ENCODE data around the gene MYD88. TPM values are rescaled to one million over a fixed set of nuclear protein-coding genes. Genes with fewer than 3 reads are reported as not detected.
A peak's percentile ranks its signal among the peaks of the same experiment; 100 is the strongest.
"Not testable (repeated sequence)": the region's sequence is repeated elsewhere in the genome, so short reads cannot be mapped to it uniquely, and the experiment has no call there.

MYD88 gene
- total RNA-seq, 1 donor from 2014 or later: 3.7 TPM

DNA sequence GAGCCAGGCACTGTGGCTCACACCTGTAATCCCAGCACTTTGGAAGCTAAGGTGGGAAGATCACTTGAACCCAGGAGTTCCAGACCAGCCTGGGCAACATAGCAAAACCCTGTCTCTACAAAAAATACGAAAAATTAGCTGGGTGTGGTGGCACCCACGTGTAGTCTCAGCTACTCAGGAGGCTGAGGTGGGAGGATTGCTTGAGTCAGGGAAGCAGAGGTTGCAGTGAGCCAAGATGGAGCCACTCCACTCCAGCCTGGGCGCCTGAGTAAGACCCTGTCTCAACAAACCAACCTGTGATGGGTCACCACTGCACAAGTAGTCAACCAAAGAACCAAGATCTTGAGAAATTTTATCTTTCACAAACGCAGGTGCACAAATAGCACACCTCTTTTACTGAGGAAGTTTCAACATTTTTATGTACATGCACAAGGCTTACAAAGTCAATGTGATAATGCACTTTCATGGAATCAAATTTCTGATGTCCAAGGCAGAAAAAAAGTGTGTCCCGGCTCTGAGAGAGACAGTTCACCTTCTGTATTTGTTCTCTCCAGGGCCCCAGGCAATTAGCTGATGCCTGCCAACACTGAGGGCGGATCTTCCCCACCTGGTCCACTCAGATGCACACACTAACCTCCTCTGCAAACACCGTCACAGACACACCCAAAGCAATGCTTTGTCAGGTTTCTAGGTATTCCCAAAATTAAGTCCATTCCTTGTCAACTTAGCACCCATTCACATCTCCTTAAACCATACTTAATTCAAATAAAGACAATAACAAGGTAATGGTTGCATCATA, 13.9 kb upstream of the MYD88 start:
- DNase-seq (ENCODE audit: low spot score in 2 of 2): no peak
- FAIRE-seq: no peak

DNA sequence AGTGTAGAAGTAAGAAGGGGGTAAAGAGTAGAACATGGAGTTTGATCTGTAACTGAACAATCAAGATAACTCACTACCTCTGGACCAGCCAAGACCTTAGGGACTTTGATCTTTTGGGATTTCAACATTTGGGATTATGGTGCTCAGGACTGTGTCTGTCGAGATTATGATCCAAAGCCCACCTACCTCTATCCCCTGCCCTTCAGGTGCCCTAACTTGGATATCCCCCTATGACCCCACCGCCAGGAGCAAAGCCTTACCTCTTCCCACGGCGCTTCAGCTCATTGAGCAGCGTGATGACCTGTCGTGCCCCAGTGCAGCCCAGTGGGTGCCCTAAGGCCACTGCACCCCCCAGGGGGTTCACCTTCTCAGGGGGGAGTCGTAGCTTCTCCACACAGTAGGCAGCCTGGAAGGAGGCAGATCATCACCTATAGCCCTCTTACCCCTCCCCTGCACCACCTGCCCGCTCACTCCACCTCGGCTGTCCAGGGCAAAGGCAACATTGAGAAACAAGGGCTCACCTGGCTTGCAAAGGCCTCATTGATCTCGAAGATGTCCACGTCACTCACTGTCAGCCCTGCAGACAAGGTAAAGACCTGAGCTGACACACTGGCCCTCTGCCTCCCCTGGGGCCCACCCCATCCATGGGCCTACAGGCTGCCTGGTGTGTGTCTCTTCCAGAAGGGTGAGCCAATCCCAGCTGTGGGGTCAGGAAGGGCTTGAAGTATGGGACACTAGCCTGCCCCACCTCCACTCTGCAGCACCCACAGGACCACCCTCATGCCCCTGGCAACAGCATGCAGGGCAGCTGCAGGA, 12.9 kb upstream of the MYD88 start:
- FAIRE-seq (no peak), DNase-seq (ENCODE audit: low spot score in 2 of 2) (no peak)

DNA sequence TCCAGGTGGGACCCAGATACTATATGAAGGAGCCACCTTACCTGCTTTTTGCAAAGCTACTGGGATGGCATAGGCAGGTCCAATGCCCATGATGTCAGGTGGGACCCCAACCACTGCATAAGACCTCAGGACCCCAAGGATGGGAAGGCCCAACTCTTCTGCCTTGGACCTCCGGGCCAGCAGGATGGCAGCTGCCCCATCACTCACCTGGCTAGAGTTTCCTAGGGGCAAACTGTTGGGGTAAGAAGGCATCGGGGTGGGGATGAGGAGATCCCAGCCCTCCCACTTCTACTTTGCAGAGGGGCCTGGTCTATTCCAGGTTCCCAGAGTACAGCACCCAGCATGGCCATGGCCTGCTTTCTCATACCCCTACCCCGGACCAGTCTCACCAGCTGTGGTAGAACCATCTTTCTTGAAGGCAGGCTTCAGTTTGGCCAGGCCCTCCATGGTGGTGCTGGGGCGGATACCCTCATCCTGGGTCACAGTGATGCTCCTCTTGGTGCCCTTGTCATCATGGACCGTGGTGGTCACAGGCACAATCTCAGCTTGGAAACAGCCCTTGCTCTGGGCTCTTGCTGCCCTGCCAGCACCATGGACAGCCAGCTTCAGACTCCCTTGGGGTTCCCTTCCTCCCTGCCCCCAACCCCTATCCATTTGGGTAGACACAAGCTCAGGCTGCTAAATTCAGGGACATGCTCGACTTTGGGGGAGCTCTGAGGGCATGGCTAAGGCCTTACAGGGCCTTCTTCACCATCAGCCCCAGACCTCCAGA, 12.2 kb upstream of the MYD88 start:
- no peak for DNase-seq (ENCODE audit: low spot score in 2 of 2)
- no peak for FAIRE-seq

DNA sequence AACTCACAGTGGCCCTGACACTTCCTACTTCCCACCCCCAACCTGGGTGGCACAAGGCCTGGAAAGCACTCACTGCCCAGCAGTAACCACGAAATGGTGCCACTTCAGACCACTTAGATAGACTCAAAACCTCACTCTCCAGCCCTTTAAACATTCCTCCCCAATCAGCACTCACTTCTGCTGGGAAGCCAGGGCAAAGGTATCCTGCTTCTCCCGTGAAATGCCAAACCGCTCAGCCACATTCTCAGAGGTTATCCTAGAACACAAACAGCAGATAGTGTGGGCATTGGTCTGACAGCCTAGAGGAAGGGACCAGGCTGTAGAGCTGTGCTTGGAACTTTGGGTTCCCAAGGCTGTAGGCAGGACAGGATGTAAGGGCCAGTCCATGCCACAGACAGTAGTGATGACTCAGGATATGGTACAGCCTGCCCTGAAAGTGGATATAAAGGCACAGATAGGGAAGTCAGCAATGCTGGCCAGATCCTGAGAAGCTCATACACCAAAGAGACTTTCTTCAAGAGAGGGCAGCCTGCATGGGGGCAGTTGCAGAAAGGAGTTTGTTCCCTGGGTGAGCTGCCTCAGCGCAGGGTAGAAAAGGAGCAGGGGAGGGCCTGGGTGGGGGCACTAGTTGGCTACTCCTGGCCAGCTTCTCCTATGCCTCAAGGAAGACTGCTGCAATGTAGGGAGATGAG, 10.7 kb upstream of the MYD88 start:
- FAIRE-seq (no peak), DNase-seq (ENCODE audit: low spot score in 2 of 2) (no peak)

DNA sequence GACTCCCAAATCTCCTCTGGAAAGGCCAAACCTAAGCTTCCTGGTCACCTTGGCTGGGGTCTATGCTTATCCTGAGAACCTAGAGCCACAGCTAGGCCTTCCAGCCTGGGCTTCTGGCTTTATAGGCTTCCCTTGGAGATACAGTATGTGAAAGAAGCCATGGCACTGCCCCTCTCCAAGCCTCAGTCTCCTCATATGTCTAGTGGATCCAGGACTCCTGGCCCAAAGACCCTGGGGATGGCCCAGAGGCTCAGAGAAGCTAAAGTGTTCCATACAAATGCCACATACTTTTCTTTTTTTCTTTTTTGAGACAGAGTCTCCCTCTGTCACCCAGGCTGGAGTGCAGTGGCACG, 10.2 kb upstream of the MYD88 start:
- DNase-seq (ENCODE audit: low spot score in 2 of 2) (no peak), FAIRE-seq (no peak)

DNA sequence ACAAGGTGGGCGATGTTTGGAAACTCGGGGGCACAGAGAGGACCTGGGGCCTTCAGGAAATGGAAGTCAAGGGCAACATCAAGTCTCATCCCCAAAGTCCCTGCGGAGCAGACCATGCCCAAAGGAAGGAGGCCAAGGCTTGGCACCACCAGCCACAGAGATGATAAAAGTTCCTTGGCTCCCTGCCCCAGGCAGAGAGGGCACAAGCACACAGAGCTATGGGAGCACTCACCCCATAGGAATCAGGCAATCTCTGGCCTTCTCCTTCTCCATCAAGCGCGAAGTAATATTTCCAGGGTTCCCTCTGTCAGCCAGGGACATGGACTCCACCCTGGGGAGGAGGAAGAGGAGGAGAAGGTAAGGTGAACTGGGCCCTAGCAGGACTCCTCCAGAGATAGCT, 9.4 kb upstream of the MYD88 start:
- no peak for FAIRE-seq
- DNase-seq (ENCODE audit: low spot score in 2 of 2): no peak

DNA sequence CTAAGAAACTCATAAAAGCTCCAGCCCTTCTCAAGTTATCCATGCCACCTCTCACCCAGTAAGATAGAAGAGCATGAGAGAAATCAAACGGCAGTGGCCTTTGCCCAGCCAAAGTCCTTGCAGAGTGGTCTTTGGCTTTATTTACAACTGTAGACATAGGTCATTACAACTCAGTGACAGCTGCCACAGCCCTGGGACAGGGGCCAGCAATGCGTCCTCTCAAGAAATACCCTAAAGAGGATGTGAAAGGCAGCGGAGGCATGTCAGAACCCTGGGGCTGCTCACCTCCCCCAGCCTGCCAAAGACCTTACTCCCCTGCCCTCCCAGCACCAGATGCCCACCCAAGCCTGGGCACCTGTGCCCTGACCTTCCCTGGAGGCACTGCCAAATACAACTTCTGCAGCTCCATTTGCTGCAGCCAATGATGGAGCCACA, 7.8 kb upstream of the MYD88 start:
- FAIRE-seq: no peak
- no peak for DNase-seq (ENCODE audit: low spot score in 2 of 2)

DNA sequence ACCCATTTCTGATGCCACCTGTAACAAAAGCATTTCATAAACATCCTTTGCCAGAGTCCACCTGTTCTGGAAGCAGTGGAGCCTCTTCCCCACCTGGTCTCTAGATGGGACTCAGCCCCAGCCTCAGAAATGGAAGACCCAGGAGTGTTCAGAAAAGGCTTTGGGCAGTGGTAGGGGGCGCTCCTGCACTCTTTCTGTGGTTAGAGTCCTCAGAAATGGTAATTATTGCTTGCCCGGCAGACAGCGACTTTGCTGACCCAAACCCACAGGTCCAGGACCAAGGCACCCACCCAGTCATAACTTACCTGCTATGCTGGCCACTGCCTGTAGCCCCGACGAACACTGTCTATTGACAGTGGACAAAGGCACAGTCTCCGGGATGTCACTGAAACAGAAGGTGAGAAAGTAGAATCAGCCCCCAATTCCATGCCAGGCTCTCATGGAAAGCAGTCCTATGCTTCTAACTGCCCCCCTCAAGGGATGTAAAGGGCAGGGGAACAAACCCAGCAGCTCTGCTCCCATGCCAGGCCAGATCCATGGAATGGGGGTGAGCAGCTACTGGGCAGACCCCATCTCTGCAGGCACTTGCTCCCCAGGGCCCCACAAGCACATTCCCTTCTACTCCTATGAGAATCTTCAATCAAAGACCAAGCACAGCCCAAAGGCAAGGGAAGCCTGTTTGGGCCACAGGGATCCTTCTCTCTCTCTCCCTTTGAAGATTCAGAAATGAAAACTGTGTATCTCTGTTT, 6.7 kb upstream of the MYD88 start:
- DNase-seq (ENCODE audit: low spot score in 2 of 2) (no peak), FAIRE-seq (no peak)

DNA sequence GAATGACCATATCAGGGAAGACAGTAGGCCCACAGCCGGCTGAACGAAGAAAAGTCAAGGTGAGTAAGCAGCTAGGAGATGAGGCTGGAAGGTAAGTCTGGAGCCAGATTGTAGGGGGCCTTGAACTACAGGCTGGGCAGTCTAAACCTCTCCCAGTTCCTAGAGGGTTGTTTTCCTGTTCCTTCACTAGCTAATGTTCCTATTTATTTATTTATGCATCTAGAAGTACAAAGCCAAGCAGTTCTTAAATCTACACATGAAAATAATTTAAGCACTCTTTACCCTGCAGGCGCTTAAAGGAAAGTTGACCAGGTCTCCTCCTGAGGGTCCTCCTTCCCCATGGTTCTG, 5.3 kb upstream of the MYD88 start:
- DNase-seq (ENCODE audit: low spot score in 2 of 2): no peak
- FAIRE-seq: no peak

DNA sequence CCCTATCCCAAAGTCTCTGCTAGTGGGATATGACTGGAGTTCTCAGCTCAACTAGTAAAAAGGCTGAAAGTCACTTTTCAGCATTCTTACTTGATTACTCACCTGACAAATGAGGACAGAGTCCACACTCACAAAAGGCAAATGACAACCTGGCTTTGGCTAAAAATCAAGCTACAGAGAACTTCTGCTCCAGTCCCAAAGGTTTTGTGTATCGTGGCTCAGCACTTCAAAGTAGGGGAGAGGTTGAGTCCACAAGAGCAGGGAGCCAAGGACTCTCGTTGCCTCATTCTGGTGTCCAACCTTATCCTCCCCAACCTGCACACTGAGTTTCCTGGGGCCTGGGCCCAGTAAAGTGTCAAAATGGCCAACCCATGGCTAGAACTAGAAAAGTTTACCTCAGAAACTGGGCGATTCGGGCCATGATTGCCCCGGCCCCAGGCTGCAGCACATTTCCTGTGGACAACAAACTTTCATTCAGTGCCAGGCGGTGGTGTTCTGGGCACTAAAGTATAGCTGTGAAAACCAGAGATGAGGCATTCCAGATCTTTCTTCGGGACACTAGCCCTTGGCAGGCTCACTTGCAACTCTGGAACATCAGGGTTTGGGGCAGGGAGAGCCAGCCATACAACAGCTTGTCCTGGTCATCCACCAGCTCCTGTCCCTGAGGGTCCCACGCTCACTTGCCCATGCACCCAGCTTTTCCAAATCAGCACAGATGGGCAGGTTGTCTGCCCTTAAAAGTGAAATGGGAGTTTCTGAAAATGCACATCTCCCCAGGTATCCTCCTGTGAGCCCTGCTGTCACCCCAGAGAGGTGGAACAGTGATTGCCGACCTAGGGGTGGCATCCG, 4.7 kb upstream of the MYD88 start:
- no peak for FAIRE-seq
- DNase-seq (ENCODE audit: low spot score in 2 of 2): no peak

DNA sequence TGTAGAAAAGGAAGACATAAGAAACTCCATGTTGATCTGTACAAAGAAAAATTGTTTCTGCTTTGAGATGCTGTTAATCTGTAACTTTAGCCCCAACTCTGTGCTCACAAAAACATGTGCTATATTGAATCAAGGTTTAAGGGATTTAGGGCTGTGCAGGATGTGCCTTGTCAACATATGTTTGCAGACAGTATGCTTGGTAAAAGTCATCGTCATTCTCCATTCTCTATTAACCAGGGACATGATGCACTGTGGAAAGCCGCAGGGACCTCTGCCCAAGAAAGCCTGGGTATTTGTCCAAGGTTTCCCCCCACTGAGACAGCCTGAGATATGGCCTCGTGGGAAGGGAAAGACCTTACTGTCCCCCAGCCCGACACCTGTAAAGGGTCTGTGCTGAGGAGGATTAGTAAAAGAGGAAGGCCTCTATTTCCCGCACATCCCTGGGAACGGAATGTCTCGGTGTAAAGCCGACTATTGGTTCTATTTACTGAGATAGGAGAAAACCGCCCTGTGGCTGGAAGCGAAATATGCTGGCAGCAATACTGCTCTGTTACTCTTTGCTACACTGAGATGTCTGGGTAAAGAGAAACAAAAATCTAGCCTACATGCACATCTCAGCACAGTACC, 3.8 kb upstream of the MYD88 start:
- DNase-seq (ENCODE audit: low spot score in 2 of 2); FAIRE-seq: not testable (repeated sequence)

DNA sequence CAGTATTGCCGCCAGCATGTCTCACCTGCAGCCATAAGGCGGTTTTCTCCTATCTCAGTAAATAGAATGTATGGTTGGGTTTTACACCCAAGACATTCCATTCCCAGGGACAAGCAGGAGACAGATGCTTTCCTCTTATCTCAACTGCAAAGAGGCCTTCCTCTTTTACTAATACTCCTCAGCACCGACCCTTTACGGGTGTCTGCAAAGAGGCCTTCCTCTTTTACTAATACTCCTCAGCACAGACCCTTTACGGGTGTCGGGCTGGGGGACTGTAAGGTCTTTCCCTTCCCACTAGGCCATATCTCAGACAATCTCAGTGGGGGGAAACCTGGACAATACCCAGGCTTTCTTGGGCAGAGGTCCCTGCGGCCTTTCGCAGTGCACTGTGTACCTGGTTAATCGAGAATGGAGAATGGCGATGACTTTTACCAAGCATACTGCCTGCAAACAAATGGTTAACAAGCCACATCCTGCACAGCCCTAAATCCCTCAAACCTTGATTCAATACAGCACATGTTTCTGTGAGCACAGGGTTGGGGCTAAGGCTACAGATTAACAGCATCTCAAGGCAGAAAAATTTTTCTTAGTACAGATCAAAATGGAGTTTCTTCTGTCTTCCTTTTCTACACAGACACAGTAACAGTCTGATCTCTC, 2.7 kb upstream of the MYD88 start:
- not testable (repeated sequence) for DNase-seq (ENCODE audit: low spot score in 2 of 2); FAIRE-seq

DNA sequence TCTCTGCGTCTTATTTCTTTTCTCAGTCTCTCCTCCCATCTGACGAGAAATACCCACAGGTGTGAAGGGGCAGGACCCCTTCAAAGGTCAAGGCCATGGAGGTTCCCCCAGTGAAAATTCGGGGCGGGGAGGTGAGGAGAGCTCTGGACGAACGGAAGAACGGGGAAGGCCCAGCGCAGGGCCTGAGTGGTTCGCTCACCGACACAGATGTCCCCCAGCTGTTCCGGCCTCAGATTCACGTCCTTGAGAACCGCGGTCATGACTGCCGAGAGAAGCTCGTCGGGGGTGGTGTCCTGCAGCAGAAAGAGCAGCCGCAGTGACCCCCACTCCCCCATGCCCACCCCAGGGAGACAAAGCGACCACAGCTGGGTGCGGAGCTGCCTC, 2.1 kb upstream of the MYD88 start:
- FAIRE-seq: no peak
- no peak for DNase-seq (ENCODE audit: low spot score in 2 of 2)

DNA sequence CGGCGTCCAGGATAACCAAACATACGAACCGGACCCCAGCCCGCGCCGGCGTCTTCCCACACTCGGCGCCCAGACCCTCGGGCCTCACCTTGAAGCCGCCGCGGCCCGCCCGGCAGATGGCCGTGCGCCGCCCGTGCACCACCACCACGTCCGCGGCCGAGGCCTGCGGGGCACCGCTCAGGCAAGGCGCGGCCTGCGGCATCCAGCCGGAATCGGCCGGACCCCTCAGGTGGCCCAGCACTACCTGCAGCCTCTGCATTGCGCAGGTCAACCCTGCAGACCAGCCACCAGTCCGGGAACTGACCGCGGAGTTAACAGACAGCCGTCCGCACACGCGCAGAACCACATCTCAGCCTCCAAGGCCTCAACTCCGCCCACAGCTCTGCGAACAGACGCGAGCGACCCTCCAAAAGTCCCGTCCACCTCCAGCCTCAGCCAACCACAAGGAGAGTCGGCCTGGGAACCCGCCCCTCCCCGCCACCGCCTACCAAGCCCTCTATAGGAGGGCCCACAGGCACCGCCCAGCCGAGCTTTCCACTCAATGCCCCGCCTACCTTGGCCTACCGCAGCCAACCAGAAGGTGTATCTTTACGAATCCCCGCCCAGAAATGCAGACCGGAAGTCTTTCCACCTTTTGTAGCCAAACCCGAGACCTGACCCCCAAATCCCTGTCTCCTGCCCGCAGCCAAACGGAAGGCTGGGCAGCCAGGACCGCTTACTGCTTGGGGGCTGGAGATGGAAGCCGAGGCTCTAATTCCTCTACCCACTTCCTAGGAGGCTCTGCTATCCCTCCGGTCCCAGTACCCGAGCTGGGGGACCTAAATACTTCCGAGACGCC, 1.5 kb upstream of the MYD88 start, which contains the start of gene ACAA1:
ACAA1 (minus strand) TSS at position 351 of the 838 bp plus-strand sequence; CDS start at position 259, 92 bp downstream.
- FAIRE-seq: peak; percentile 76
- DNase-seq (ENCODE audit: low spot score in 2 of 2): peak; percentile 97 to 98

DNA sequence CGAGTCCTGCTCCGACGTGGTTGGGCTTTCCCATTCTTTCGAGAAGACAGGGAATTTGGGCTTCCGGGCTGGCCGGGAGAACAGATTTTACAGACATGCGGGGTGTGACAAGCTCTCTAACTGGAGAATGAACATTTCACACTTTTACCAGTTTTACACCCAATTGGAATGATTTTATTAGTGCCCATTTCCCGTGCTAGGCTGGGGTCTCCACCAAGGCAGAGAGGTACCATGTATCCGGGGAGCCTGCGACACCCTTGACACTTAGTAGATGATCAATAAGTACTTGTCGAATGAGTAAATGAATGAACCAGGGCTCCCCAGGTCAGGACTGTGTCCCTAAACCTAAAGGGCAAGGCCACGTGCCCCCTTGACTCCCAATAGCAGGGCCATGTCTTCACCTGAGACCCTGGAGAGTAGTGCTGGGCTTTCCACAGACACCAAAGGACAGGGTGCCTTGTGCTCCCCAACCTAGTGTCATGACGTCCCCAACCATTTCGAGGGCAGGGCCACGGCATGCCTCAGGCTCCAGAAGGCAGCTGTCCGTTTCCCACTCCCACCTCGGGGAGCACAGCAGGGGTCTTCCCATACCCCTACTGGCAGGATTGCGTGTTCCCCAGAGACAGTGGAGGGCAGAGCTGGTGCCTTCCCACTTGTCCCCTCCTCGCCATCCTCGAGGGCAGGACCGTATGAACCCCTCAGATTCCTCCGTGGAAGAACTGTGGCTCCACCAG, 679 bp upstream of the MYD88 start:
- DNase-seq (ENCODE audit: low spot score in 2 of 2) (peak in 1 of 2 donors; percentile 35), FAIRE-seq (no peak)

DNA sequence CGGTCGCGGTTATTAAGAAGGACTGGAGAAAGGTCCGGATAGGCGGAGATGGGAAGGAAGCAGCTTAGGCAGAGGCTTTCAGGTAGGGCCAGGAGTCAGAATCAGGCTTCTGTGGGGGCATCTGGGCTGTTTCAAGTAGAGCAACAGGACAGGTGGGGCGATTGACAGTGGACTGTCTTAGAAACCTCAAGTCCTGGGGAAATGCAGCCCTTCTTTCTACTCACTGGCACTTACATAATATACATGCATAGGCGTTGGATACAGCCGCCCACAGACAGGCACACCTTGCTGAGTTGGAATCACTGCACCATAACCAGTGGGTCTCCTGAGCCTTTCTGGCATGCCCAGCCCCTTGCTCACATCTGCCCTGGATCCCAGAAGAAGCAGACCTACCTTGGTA, 730 bp downstream of the MYD88 start:
- DNase-seq (ENCODE audit: low spot score in 2 of 2) (no peak), FAIRE-seq (no peak)

All from frontal cortex (tissue), 4 donors.